HEK293 (cell line): ENCODE data around the gene ZKSCAN8.

ENCODE experiments used
- TRIM28 ChIP-seq: IDR thresholded peaks from 2 replicates; pipeline ENCODE4 v1.6.1; 2011; ENCODE audit warnings: low read length, control low read depth, borderline replicate concordance
- ZFP37 ChIP-seq: fragments of 450-650 bp; formaldehyde crosslinking; IDR thresholded peaks from 2 replicates; pipeline ENCODE4 v1.5.1; 2016; ENCODE audit warnings: missing biosample characterization, missing genetic modification characterization
- ZNF140 ChIP-seq: fragments of 450-650 bp; formaldehyde crosslinking; IDR thresholded peaks from 2 replicates; pipeline ENCODE4 v1.5.1; 2016; ENCODE audit warnings: missing biosample characterization, missing genetic modification characterization
- ZNF155 ChIP-seq: fragments of 450-650 bp; formaldehyde crosslinking; IDR thresholded peaks from 2 replicates; pipeline ENCODE4 v1.5.1; 2016; ENCODE audit warnings: missing biosample characterization, missing genetic modification characterization
- ZNF221 ChIP-seq: fragments of 450-650 bp; formaldehyde crosslinking; IDR thresholded peaks from 2 replicates; pipeline ENCODE4 v1.5.1; 2017; ENCODE audit warnings: missing biosample characterization, missing genetic modification characterization, borderline replicate concordance
- ZNF311 ChIP-seq: fragments of 450-650 bp; formaldehyde crosslinking; IDR thresholded peaks from 2 replicates; pipeline ENCODE4 v1.5.1; 2017; ENCODE audit warnings: missing biosample characterization, missing genetic modification characterization, borderline replicate concordance
- ZNF350 ChIP-seq: fragments of 450-650 bp; formaldehyde crosslinking; IDR thresholded peaks from 2 replicates; pipeline ENCODE4 v1.5.0; 2017; ENCODE audit warnings: missing biosample characterization, mild to moderate bottlenecking, missing genetic modification characterization
- ZNF354C ChIP-seq: fragments of 450-650 bp; formaldehyde crosslinking; IDR thresholded peaks from 2 replicates; pipeline ENCODE4 v1.5.1; 2016; ENCODE audit warnings: missing biosample characterization, missing genetic modification characterization, low read depth, borderline replicate concordance
- ZNF366 ChIP-seq: fragments of 450-650 bp; formaldehyde crosslinking; conservative IDR thresholded peaks from 2 replicates; pipeline ENCODE4 v1.5.1; 2016; ENCODE audit warnings: missing biosample characterization, missing genetic modification characterization
- ZNF404 ChIP-seq: fragments of 450-650 bp; formaldehyde crosslinking; IDR thresholded peaks from 2 replicates; pipeline ENCODE4 v1.5.1; 2017; ENCODE audit warnings: missing biosample characterization, missing genetic modification characterization
- ZNF416 ChIP-seq: fragments of 450-650 bp; formaldehyde crosslinking; IDR thresholded peaks from 2 replicates; pipeline ENCODE4 v1.5.1; 2016; ENCODE audit warnings: missing biosample characterization, missing genetic modification characterization
- ZNF560 ChIP-seq: fragments of 450-650 bp; formaldehyde crosslinking; IDR thresholded peaks from 2 replicates; pipeline ENCODE4 v1.5.1; 2017; ENCODE audit warnings: missing biosample characterization, missing genetic modification characterization, borderline replicate concordance
- ZNF561 ChIP-seq: fragments of 450-650 bp; IDR thresholded peaks from 2 replicates; pipeline ENCODE4 v1.5.1; 2018; ENCODE audit warnings: missing biosample characterization, missing genetic modification characterization, borderline replicate concordance
- ZNF654 ChIP-seq: fragments of 450-650 bp; formaldehyde crosslinking; IDR thresholded peaks from 2 replicates; pipeline ENCODE4 v1.5.1; 2016; ENCODE audit warnings: low read depth, missing biosample characterization, missing genetic modification characterization
- ZNF830 ChIP-seq: fragments of 450-650 bp; IDR thresholded peaks from 2 replicates; pipeline ENCODE4 v1.5.0; 2018; ENCODE audit warnings: missing biosample characterization, missing genetic modification characterization, low read depth, mild to moderate bottlenecking, moderate library complexity
- ZNF843 ChIP-seq: fragments of 450-650 bp; formaldehyde crosslinking; IDR thresholded peaks from 2 replicates; pipeline ENCODE4 v1.5.1; 2016; ENCODE audit warnings: missing biosample characterization, missing genetic modification characterization
- ZSCAN16 ChIP-seq: fragments of 450-650 bp; formaldehyde crosslinking; IDR thresholded peaks from 2 replicates; pipeline ENCODE4 v1.5.1; 2016; ENCODE audit warnings: missing biosample characterization, missing genetic modification characterization
- TF ChIP-seq, protein P1 (sequence below): fragments of 450-650 bp; formaldehyde crosslinking; IDR thresholded peaks from 2 replicates; pipeline ENCODE4 v1.5.1; 2016; ENCODE audit warnings: missing biosample characterization, missing genetic modification characterization
- TF ChIP-seq, protein P2 (sequence below): fragments of 450-650 bp; formaldehyde crosslinking; IDR thresholded peaks from 2 replicates; pipeline ENCODE4 v1.5.1; 2016; ENCODE audit warnings: missing biosample characterization, missing genetic modification characterization
- TF ChIP-seq, protein P3 (sequence below): fragments of 450-650 bp; formaldehyde crosslinking; IDR thresholded peaks from 2 replicates; pipeline ENCODE4 v1.5.1; 2016; ENCODE audit warnings: missing biosample characterization, missing genetic modification characterization
- TF ChIP-seq, protein P4 (sequence below): fragments of 450-650 bp; IDR thresholded peaks from 2 replicates; pipeline ENCODE4 v1.5.1; 2018; ENCODE audit warnings: missing biosample characterization, mild to moderate bottlenecking, missing genetic modification characterization
- TF ChIP-seq, protein P5 (sequence below): fragments of 450-650 bp; formaldehyde crosslinking; conservative IDR thresholded peaks from 2 replicates; pipeline ENCODE4 v1.5.1; 2016; ENCODE audit warnings: low read depth, missing biosample characterization, missing genetic modification characterization
- TF ChIP-seq, protein P6 (sequence below): fragments of 450-650 bp; formaldehyde crosslinking; IDR thresholded peaks from 2 replicates; pipeline ENCODE4 v1.5.1; 2016; ENCODE audit warnings: missing biosample characterization, missing genetic modification characterization, low read depth
- TF ChIP-seq, protein P7 (sequence below): fragments of 450-650 bp; formaldehyde crosslinking; IDR thresholded peaks from 2 replicates; pipeline ENCODE4 v1.5.1; 2016; ENCODE audit warnings: missing biosample characterization, missing genetic modification characterization

The ZKSCAN8 gene

DNA sequence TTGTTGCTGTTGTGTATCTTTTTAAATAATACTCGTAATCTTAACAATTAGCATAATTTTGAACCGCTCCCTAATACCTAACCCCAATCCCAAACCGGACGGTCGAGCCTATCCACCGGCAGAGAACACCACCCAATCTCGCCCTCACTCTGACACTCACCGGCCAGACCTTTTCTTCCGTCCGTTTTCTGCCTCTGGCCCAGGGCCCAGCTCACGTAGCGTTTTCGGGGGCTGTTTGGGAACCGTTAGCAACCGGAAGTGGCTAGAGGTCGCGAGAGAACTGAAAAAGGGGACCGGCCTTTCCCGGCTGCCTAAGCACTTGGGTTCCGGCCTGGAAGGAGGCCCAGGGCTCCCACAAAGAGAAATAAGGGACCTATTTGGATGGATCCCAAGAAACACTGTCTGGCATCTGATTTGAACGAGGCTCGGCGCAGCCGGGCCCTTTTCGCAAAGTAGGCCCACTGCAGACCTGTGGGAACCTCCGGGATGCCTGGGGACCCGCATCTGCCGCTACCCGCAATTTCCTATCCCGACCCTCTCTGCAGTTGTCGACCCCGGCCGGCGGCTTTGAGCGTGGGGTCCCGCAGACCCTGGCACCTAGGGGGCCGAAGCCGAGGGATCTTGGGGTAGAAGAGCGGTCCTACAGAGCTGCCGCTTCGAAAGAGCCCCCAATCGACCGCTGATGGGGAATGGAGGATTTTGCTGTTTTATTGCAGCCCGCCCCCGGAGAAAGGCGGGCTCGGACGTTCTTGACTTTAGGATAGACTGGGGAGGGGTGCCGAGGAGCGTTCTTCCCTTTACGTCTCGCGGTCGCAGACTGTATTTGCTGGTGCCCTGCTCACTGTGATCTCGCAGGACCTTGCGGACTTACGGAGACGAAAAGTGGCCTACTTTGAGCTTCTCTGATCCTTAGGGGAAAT, 4.8 kb upstream of the ZKSCAN8 start (continued):
- TF ChIP-seq, protein P1, sequence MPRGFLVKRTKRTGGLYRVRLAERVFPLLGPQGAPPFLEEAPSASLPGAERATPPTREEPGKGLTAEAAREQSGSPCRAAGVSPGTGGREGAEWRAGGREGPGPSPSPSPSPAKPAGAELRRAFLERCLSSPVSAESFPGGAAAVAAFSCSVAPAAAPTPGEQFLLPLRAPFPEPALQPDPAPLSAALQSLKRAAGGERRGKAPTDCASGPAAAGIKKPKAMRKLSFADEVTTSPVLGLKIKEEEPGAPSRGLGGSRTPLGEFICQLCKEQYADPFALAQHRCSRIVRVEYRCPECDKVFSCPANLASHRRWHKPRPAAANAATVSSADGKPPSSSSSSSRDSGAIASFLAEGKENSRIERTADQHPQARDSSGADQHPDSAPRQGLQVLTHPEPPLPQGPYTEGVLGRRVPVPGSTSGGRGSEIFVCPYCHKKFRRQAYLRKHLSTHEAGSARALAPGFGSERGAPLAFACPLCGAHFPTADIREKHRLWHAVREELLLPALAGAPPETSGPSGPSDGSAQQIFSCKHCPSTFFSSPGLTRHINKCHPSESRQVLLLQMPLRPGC (tag by site-specific recombination) = peak; percentile 72
- TF ChIP-seq ZNF366 (tag by site-specific recombination) (peak; percentile 56), ZNF416 (no peak), ZNF155 (tag by site-specific recombination) (no peak), ZNF140 (no peak), ZNF561 (tag by site-specific recombination) (peak; percentile 80), ZNF350 (tag by site-specific recombination) (no peak), ZNF843 (tag by site-specific recombination) (0 out of 2 replicates have a peak, but pooled peaks have one; percentile 33), ZNF654 (tag by site-specific recombination) (no peak), ZNF560 (tag by site-specific recombination) (no peak), ZNF354C (tag by site-specific recombination) (no peak), ZNF404 (tag by site-specific recombination) (no peak), TRIM28 (no peak), ZNF311 (no peak), ZSCAN16 (tag by site-specific recombination) (no peak), ZNF221 (tag by site-specific recombination) (peak; percentile 86), ZNF830 (no peak), ZFP37 (tag by site-specific recombination) (peak; percentile 90)
- TF ChIP-seq, protein P2, sequence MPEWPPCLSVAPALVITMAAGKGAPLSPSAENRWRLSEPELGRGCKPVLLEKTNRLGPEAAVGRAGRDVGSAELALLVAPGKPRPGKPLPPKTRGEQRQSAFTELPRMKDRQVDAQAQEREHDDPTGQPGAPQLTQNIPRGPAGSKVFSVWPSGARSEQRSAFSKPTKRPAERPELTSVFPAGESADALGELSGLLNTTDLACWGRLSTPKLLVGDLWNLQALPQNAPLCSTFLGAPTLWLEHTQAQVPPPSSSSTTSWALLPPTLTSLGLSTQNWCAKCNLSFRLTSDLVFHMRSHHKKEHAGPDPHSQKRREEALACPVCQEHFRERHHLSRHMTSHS (tag by site-specific recombination) = no peak
- TF ChIP-seq, protein P3, sequence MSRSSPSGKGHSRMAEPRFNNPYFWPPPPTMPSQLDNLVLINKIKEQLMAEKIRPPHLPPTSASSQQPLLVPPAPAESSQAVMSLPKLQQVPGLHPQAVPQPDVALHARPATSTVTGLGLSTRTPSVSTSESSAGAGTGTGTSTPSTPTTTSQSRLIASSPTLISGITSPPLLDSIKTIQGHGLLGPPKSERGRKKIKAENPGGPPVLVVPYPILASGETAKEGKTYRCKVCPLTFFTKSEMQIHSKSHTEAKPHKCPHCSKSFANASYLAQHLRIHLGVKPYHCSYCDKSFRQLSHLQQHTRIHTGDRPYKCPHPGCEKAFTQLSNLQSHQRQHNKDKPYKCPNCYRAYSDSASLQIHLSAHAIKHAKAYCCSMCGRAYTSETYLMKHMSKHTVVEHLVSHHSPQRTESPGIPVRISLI (tag by site-specific recombination) = no peak
- TF ChIP-seq, protein P4, sequence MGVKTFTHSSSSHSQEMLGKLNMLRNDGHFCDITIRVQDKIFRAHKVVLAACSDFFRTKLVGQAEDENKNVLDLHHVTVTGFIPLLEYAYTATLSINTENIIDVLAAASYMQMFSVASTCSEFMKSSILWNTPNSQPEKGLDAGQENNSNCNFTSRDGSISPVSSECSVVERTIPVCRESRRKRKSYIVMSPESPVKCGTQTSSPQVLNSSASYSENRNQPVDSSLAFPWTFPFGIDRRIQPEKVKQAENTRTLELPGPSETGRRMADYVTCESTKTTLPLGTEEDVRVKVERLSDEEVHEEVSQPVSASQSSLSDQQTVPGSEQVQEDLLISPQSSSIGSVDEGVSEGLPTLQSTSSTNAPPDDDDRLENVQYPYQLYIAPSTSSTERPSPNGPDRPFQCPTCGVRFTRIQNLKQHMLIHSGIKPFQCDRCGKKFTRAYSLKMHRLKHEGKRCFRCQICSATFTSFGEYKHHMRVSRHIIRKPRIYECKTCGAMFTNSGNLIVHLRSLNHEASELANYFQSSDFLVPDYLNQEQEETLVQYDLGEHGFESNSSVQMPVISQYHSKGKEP (tag by site-specific recombination) = peak; percentile 35; the same call in 1 of the 2 replicates
- TF ChIP-seq, protein P5, sequence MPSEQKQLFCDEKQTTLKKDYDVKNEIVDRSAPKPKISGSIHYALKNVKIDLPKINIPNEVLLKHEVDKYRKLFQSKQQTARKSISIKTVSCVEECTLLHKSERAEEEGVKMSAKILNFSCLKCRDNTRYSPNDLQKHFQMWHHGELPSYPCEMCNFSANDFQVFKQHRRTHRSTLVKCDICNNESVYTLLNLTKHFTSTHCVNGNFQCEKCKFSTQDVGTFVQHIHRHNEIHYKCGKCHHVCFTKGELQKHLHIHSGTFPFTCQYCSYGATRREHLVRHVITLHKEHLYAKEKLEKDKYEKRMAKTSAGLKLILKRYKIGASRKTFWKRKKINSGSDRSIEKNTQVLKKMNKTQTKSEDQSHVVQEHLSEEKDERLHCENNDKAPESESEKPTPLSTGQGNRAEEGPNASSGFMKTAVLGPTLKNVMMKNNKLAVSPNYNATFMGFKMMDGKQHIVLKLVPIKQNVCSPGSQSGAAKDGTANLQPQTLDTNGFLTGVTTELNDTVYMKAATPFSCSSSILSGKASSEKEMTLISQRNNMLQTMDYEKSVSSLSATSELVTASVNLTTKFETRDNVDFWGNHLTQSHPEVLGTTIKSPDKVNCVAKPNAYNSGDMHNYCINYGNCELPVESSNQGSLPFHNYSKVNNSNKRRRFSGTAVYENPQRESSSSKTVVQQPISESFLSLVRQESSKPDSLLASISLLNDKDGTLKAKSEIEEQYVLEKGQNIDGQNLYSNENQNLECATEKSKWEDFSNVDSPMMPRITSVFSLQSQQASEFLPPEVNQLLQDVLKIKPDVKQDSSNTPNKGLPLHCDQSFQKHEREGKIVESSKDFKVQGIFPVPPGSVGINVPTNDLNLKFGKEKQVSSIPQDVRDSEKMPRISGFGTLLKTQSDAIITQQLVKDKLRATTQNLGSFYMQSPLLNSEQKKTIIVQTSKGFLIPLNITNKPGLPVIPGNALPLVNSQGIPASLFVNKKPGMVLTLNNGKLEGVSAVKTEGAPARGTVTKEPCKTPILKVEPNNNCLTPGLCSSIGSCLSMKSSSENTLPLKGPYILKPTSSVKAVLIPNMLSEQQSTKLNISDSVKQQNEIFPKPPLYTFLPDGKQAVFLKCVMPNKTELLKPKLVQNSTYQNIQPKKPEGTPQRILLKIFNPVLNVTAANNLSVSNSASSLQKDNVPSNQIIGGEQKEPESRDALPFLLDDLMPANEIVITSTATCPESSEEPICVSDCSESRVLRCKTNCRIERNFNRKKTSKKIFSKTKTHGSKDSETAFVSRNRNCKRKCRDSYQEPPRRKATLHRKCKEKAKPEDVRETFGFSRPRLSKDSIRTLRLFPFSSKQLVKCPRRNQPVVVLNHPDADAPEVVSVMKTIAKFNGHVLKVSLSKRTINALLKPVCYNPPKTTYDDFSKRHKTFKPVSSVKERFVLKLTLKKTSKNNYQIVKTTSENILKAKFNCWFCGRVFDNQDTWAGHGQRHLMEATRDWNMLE (tag by site-specific recombination) = peak; percentile 73
- TF ChIP-seq, protein P6, sequence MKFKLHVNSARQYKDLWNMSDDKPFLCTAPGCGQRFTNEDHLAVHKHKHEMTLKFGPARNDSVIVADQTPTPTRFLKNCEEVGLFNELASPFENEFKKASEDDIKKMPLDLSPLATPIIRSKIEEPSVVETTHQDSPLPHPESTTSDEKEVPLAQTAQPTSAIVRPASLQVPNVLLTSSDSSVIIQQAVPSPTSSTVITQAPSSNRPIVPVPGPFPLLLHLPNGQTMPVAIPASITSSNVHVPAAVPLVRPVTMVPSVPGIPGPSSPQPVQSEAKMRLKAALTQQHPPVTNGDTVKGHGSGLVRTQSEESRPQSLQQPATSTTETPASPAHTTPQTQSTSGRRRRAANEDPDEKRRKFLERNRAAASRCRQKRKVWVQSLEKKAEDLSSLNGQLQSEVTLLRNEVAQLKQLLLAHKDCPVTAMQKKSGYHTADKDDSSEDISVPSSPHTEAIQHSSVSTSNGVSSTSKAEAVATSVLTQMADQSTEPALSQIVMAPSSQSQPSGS (tag by site-specific recombination) = no peak
- TF ChIP-seq, protein P7, sequence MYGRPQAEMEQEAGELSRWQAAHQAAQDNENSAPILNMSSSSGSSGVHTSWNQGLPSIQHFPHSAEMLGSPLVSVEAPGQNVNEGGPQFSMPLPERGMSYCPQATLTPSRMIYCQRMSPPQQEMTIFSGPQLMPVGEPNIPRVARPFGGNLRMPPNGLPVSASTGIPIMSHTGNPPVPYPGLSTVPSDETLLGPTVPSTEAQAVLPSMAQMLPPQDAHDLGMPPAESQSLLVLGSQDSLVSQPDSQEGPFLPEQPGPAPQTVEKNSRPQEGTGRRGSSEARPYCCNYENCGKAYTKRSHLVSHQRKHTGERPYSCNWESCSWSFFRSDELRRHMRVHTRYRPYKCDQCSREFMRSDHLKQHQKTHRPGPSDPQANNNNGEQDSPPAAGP (tag by site-specific recombination) = peak; percentile 76
